ENCODE results near the gene EIF1B.

EIF1B gene

DNA sequence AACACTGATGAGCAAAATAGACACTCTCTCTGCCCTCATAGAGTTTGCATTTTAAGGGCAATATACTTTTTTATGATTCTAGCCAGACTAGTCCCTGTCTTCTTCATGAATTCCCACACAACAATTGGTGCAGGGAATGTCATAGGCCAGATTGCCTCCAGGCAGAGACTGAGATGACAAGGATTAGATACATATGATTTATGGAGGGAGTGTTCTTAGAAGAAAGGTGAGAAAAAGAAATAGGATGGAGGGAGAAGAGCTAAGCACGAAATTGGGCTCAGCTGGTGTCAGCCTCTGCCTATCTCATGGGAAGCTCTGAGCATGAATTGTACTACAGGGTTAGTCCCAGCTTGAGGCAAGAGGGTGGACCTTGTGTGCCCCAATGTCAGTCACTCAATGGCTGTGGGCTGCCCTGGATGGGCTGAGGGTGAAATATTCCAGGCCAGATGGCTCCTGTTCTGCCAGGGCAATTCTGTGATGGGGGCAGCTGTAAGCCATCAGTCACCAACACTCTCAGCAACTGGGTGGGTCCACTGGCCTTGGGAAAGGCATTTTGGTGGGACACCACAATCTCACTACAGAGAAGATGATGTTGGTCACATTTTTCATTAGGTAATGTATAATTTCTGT lies 31.1 kb downstream of the EIF1B start:
- DNase-seq (ENCODE audit: low spot score): no peak

DNA sequence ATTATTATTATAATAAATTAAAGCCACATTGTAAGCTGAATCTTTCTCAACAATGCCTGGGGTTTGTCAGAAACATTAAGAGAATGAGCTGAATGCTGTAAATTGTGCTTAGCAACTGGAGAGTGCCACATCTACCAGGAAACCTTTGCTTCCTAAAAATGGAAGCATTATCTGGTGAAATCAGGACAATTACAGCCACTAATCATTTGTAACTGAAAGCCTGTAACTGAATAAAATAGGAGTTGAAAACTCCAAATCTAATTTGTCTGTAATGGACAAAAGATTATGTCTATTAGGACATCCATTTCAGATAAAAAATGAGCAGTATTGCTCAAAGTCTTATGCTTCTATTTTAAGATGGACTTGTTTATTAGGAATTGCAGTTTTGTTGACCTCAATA lies 32.2 kb downstream of the EIF1B start:
- no peak for DNase-seq (ENCODE audit: low spot score)

DNA sequence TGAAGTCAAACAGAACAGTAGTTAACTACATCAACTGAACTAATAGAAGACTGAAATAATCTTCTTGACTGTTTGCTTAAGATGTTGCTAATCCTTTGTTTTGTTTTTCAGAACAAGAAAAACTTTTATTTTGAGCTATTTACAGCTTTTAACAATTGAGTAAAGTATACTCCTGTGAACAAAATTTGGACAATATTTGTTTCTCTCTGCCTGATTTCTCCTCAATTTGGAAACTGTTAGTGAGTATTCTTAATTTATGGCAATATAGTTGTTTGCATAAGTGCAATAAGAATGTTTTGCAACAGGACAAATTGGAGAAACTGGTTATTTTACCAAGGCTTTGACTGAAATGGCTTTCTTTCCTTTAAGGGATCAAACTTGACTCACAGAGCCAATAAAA lies 41.0 kb downstream of the EIF1B start:
- peak; percentile 8 for DNase-seq (ENCODE audit: low spot score)

DNA sequence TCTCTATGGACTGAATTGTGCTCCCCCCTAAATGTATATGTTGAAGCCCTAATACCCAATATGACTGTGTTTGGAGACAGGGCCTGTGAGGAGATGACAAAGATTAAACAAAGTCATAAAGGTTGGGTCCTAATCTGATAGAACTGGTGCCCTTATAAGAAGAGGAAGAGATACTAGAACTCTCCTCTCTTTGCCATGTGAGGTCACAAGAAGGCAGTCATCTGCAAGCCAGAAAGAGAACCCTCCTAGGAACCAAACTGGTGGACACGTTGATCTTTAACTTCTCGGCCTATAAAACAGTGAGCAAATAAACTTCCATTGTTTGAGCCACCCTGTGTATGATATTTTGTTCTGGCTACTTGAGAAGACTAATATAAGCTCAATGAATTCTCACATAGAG lies 45.9 kb downstream of the EIF1B start:
- DNase-seq (ENCODE audit: low spot score): no peak

DNA sequence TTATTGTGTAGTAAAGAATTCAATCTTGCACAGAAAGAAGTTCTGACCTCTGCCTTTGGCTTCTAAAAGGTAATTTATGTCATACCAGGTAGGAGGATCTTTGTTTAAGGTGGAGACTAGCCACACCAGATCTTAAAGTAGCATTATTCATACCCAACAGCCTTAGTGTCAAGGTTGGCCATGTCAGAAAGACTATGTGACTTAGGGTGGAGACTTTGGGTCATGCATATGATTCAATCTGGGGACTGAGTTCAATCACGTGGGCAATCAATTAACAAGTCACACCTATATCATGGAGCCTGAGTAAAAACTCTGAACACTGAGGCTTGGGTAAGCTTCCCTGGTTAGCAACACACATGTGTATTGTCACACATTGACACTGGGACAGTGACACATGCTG lies 48.9 kb downstream of the EIF1B start:
- DNase-seq (ENCODE audit: low spot score): no peak
